HEK293 (cell line): ENCODE results near the gene GNAQ.

ENCODE experiments used
- CTCF ChIA-PET: fragments of 350-600 bp; formaldehyde crosslinking; extraction: SDS; loops from one replicate; lab custom pipeline; 2021; ENCODE audit warnings: antibody characterized with exemption; lab: Yijun Ruan, JAX
- POLR2A ChIA-PET: fragments of 300-600 bp; formaldehyde crosslinking; extraction: SDS; loops from one replicate; lab custom pipeline; 2020; ENCODE audit warnings: antibody characterized with exemption, inconsistent platforms; lab: Yijun Ruan, JAX
- H3K27ac ChIP-seq: fragments of 200-500 bp; sonication (Bioruptor generic); 2 replicates; pipeline ENCODE4 v1.5.1; 2014; ENCODE audit warnings: low read depth, low read length, control low read depth, inconsistent platforms; ENCODE audit errors: extremely low read depth
- H3K36me3 ChIP-seq, 2 experiments: fragments of 200-500 bp in 1 of 2; sonication (Bioruptor generic) in 1 of 2; 1 replicate in 1 of 2; 2 replicates in 1 of 2; pipeline ENCODE4 v1.5.1; 2014 to 2017; ENCODE audit warnings: inconsistent platforms in 2 of 2, low read length in 2 of 2; ENCODE audit not compliant: control insufficient read depth in 2 of 2, insufficient read depth in 1 of 2
- H3K4me1 ChIP-seq: fragments of 200-500 bp; sonication (Bioruptor generic); 2 replicates; pipeline ENCODE4 v1.5.1; 2014; ENCODE audit warnings: mild to moderate bottlenecking, low read length, inconsistent platforms; ENCODE audit not compliant: control insufficient read depth, insufficient read depth
- H3K4me3 ChIP-seq: 2 replicates; pipeline ENCODE4 v1.5.1; 2011; ENCODE audit warnings: low read depth, mild to moderate bottlenecking, control low read depth, low read length, moderate library complexity
- H3K9me3 ChIP-seq: fragments of 200-500 bp; sonication (Bioruptor generic); 2 replicates; pipeline ENCODE4 v1.5.1; 2014; ENCODE audit warnings: low read depth, low read length, inconsistent platforms; ENCODE audit not compliant: control insufficient read depth, insufficient read depth
- EGR2 ChIP-seq: fragments of 450-650 bp; formaldehyde crosslinking; IDR thresholded peaks from 2 replicates; pipeline ENCODE4 v1.5.1; 2016; ENCODE audit warnings: low read depth, missing biosample characterization, missing genetic modification characterization
- IKZF3 ChIP-seq: fragments of 450-650 bp; IDR thresholded peaks from 2 replicates; pipeline ENCODE4 v1.5.0; 2018; ENCODE audit warnings: missing biosample characterization, mild to moderate bottlenecking, missing genetic modification characterization, moderate library complexity
- KLF1 ChIP-seq: fragments of 450-650 bp; formaldehyde crosslinking; IDR thresholded peaks from 2 replicates; pipeline ENCODE4 v1.5.1; 2016; ENCODE audit warnings: missing biosample characterization, missing genetic modification characterization
- KLF7 ChIP-seq: fragments of 450-650 bp; formaldehyde crosslinking; IDR thresholded peaks from 2 replicates; pipeline ENCODE4 v1.5.1; 2016; ENCODE audit warnings: missing biosample characterization, missing genetic modification characterization, borderline replicate concordance
- PRDM4 ChIP-seq: fragments of 450-650 bp; formaldehyde crosslinking; IDR thresholded peaks from 2 replicates; pipeline ENCODE4 v1.5.1; 2017; ENCODE audit warnings: missing biosample characterization, missing genetic modification characterization
- PRDM6 ChIP-seq: fragments of 450-650 bp; formaldehyde crosslinking; IDR thresholded peaks from 2 replicates; pipeline ENCODE4 v1.5.1; 2017; ENCODE audit warnings: missing biosample characterization, missing genetic modification characterization
- REPIN1 ChIP-seq: fragments of 450-650 bp; formaldehyde crosslinking; IDR thresholded peaks from 2 replicates; pipeline ENCODE4 v1.5.1; 2017; ENCODE audit warnings: missing biosample characterization, missing genetic modification characterization, low read depth
- SP2 ChIP-seq: fragments of 450-650 bp; formaldehyde crosslinking; IDR thresholded peaks from 2 replicates; pipeline ENCODE4 v1.5.1; 2016; ENCODE audit warnings: missing biosample characterization, missing genetic modification characterization
- TCF7L2 ChIP-seq: IDR thresholded peaks from 2 replicates; pipeline ENCODE4 v1.6.1; 2011; ENCODE audit warnings: low read depth, mild to moderate bottlenecking, inconsistent platforms, low read length, moderate library complexity, borderline replicate concordance
- ZBTB1 ChIP-seq: fragments of 450-650 bp; formaldehyde crosslinking; IDR thresholded peaks from 2 replicates; pipeline ENCODE4 v1.5.1; 2016; ENCODE audit warnings: missing biosample characterization, missing genetic modification characterization
- ZBTB21 ChIP-seq: fragments of 450-650 bp; formaldehyde crosslinking; IDR thresholded peaks from 2 replicates; pipeline ENCODE4 v1.5.1; 2017; ENCODE audit warnings: missing biosample characterization, missing genetic modification characterization
- ZBTB48 ChIP-seq: fragments of 450-650 bp; formaldehyde crosslinking; IDR thresholded peaks from 2 replicates; pipeline ENCODE4 v1.5.1; 2016; ENCODE audit warnings: missing biosample characterization, missing genetic modification characterization
- ZBTB7A ChIP-seq: fragments of 450-650 bp; formaldehyde crosslinking; IDR thresholded peaks from 2 replicates; pipeline ENCODE4 v1.5.1; 2016; ENCODE audit warnings: low read depth, missing biosample characterization, missing genetic modification characterization
- ZFP41 ChIP-seq: fragments of 450-650 bp; formaldehyde crosslinking; IDR thresholded peaks from 2 replicates; pipeline ENCODE4 v1.5.1; 2016; ENCODE audit warnings: missing biosample characterization, missing genetic modification characterization, borderline replicate concordance
- ZNF155 ChIP-seq: fragments of 450-650 bp; formaldehyde crosslinking; IDR thresholded peaks from 2 replicates; pipeline ENCODE4 v1.5.1; 2016; ENCODE audit warnings: missing biosample characterization, missing genetic modification characterization
- ZNF18 ChIP-seq: fragments of 450-650 bp; formaldehyde crosslinking; IDR thresholded peaks from 2 replicates; pipeline ENCODE4 v1.5.1; 2016; ENCODE audit warnings: missing biosample characterization, missing genetic modification characterization
- ZNF292 ChIP-seq: fragments of 450-650 bp; formaldehyde crosslinking; IDR thresholded peaks from 2 replicates; pipeline ENCODE4 v1.5.1; 2016; ENCODE audit warnings: low read depth, missing biosample characterization, missing genetic modification characterization, borderline replicate concordance
- ZNF311 ChIP-seq: fragments of 450-650 bp; formaldehyde crosslinking; IDR thresholded peaks from 2 replicates; pipeline ENCODE4 v1.5.1; 2017; ENCODE audit warnings: missing biosample characterization, missing genetic modification characterization, borderline replicate concordance
- ZNF354C ChIP-seq: fragments of 450-650 bp; formaldehyde crosslinking; IDR thresholded peaks from 2 replicates; pipeline ENCODE4 v1.5.1; 2016; ENCODE audit warnings: missing biosample characterization, missing genetic modification characterization, low read depth, borderline replicate concordance
- ZNF366 ChIP-seq: fragments of 450-650 bp; formaldehyde crosslinking; conservative IDR thresholded peaks from 2 replicates; pipeline ENCODE4 v1.5.1; 2016; ENCODE audit warnings: missing biosample characterization, missing genetic modification characterization
- ZNF37A ChIP-seq: fragments of 450-650 bp; IDR thresholded peaks from 2 replicates; pipeline ENCODE4 v1.5.1; 2018; ENCODE audit warnings: missing biosample characterization, missing genetic modification characterization
- ZNF473 ChIP-seq: fragments of 450-650 bp; formaldehyde crosslinking; IDR thresholded peaks from 2 replicates; pipeline ENCODE4 v1.5.1; 2017; ENCODE audit warnings: missing biosample characterization, missing genetic modification characterization
- ZNF488 ChIP-seq: fragments of 450-650 bp; formaldehyde crosslinking; IDR thresholded peaks from 2 replicates; pipeline ENCODE4 v1.5.1; 2016; ENCODE audit warnings: missing biosample characterization, missing genetic modification characterization
- ZNF600 ChIP-seq: fragments of 450-650 bp; formaldehyde crosslinking; IDR thresholded peaks from 2 replicates; pipeline ENCODE4 v1.5.1; 2016; ENCODE audit warnings: missing biosample characterization, missing genetic modification characterization
- ZNF692 ChIP-seq: fragments of 450-650 bp; formaldehyde crosslinking; IDR thresholded peaks from 2 replicates; pipeline ENCODE4 v1.5.1; 2016; ENCODE audit warnings: missing biosample characterization, missing genetic modification characterization
- ZNF747 ChIP-seq: fragments of 450-650 bp; formaldehyde crosslinking; IDR thresholded peaks from 2 replicates; pipeline ENCODE4 v1.5.1; 2016; ENCODE audit warnings: missing biosample characterization, missing genetic modification characterization
- ZNF791 ChIP-seq: fragments of 450-650 bp; formaldehyde crosslinking; IDR thresholded peaks from 2 replicates; pipeline ENCODE4 v1.5.1; 2016; ENCODE audit warnings: missing biosample characterization, missing genetic modification characterization
- ZSCAN18 ChIP-seq: fragments of 450-650 bp; formaldehyde crosslinking; IDR thresholded peaks from 2 replicates; pipeline ENCODE4 v1.5.1; 2016; ENCODE audit warnings: missing biosample characterization, missing genetic modification characterization
- ZSCAN30 ChIP-seq: fragments of 450-650 bp; IDR thresholded peaks from 2 replicates; pipeline ENCODE4 v1.5.1; 2018; ENCODE audit warnings: missing biosample characterization, mild to moderate bottlenecking, missing genetic modification characterization, moderate library complexity

Gene GNAQ

GRCh38 chr9:78030553-78031443 is 813 bp downstream of the GNAQ start (continued):
- TF ChIP-seq REPIN1 (tag by site-specific recombination): no peak
- no peak for TF ChIP-seq ZNF791 (tag by site-specific recombination)
- no peak for TF ChIP-seq ZBTB1 (tag by site-specific recombination)
- TF ChIP-seq ZNF354C (tag by site-specific recombination): no peak
- TF ChIP-seq ZNF600 (tag by site-specific recombination): peak; percentile 90
- no peak for TF ChIP-seq ZSCAN30 (tag by site-specific recombination)
- TF ChIP-seq ZNF18 (tag by site-specific recombination): no peak
- TF ChIP-seq KLF1: no peak
- no peak for TF ChIP-seq PRDM6 (tag by site-specific recombination)
- no peak for TF ChIP-seq ZNF692
- TF ChIP-seq ZFP41 (tag by site-specific recombination): no peak
- no peak for TF ChIP-seq ZNF311
- no peak for TF ChIP-seq ZBTB21 (tag by site-specific recombination)
- no peak for TF ChIP-seq IKZF3
- TF ChIP-seq ZNF473 (tag by site-specific recombination): no peak
- no peak for TF ChIP-seq ZBTB7A (tag by site-specific recombination)
- TF ChIP-seq TCF7L2: no peak
- TF ChIP-seq, all 188 proteins: peak for 39

GRCh38 chr9:78030296-78030552 is 1.4 kb downstream of the GNAQ start:
- Histone ChIP-seq H3K4me1 (peaks cover 4% of the 10 kb centered on the region), H3K36me3 (no peaks in the 10 kb centered on the region), H3K4me3 (peak overlapping the region; percentile 67), H3K27ac (peak overlapping the region; percentile 83), H3K9me3 (no peaks in the 10 kb centered on the region)
- TF ChIP-seq ZNF747: no peak
- TF ChIP-seq ZBTB48 (tag by site-specific recombination): no peak
- no peak for TF ChIP-seq ZNF155
- peak; percentile 43; the same call in 1 of the 2 replicates for TF ChIP-seq ZNF366
- no peak for TF ChIP-seq ZNF37A (tag by site-specific recombination)
- no peak for TF ChIP-seq PRDM4 (tag by site-specific recombination)
- TF ChIP-seq SP2: 0 out of 2 replicates have a peak, but pooled peaks have one; percentile 11
- no peak for TF ChIP-seq EGR2 (tag by site-specific recombination)
- no peak for TF ChIP-seq KLF7 (tag by site-specific recombination)
- no peak for TF ChIP-seq ZNF488
- TF ChIP-seq ZNF292 (tag by site-specific recombination): no peak
- no peak for TF ChIP-seq ZSCAN18
- POLR2A ChIA-PET: interaction anchor here (0.5 kb wide), 1 partner anchor 57 kb away, joined by 4 read pairs; no protein-coding TSS in a partner anchor
- CTCF ChIA-PET: interaction anchor here (1.6 kb wide), 1 partner anchor 26 kb away, joined by 4 read pairs; no protein-coding TSS in a partner anchor
